Stomach (tissue), 9 donors: ENCODE measurements around the gene GRIN2C. TPM values are rescaled to one million over a fixed set of nuclear protein-coding genes. Genes with fewer than 3 reads are reported as not detected.

Experiments used
- DNase-seq, 2 donors: peaks; one replicate each; pipeline versions ENCODE4 v3.0.0 to v3.0.0-alpha.2; 2013 to 2019
- H3K27ac ChIP-seq, 5 donors: fragments of 200-600 bp in 4 of 5; sonication (generic) in 4 of 5; one replicate each; pipeline ENCODE4 v1.5.1; 2013 to 2019; ENCODE audit warnings: mild to moderate bottlenecking in 1 of 5, moderate library complexity in 1 of 5
- H3K27me3 ChIP-seq, 3 donors: fragments of 200-600 bp; sonication (generic); one replicate each; pipeline ENCODE4 v1.5.1; 2017 to 2019; ENCODE audit warnings: mixed run types in 1 of 3
- H3K36me3 ChIP-seq, 4 donors: fragments of 200-600 bp; sonication (generic); 1 replicate in 3 of 4; 2 replicates in 1 of 4; pipeline ENCODE4 v1.5.1; 2016 to 2019
- H3K4me1 ChIP-seq, 4 donors: fragments of 200-600 bp; sonication (generic); one replicate each; pipeline ENCODE4 v1.5.1; 2016 to 2019
- H3K4me3 ChIP-seq, 4 donors: fragments of 200-600 bp; sonication (generic) in 3 of 4; one replicate each; pipeline ENCODE4 v1.5.1; 2016 to 2019; ENCODE audit warnings: mild to moderate bottlenecking in 1 of 4
- H3K9me3 ChIP-seq, 4 donors: fragments of 200-600 bp; sonication (generic); one replicate each; pipeline ENCODE4 v1.5.1; 2016 to 2019
- CTCF ChIP-seq, 7 experiments: fragments of 450-650 bp in 4 of 7; fragments of 200-600 bp in 3 of 7; sonication (generic) in 3 of 7; IDR thresholded peaks; one replicate each; pipeline ENCODE4 v1.5.1; 2016 to 2019; ENCODE audit warnings: antibody characterized with exemption in 7 of 7, control low read depth in 2 of 7, mild to moderate bottlenecking in 1 of 7
- EP300 ChIP-seq: sonication (generic); formaldehyde crosslinking; IDR thresholded peaks from one replicate; pipeline ENCODE4 v1.6.1; 2017; ENCODE audit warnings: antibody characterized with exemption
- POLR2A ChIP-seq, 4 donors: fragments of 450-650 bp; IDR thresholded peaks; one replicate each; pipeline ENCODE4 v1.6.1; 2016; ENCODE audit warnings: antibody characterized with exemption in 4 of 4, control low read depth in 2 of 4, mild to moderate bottlenecking in 1 of 4, moderate library complexity in 1 of 4
- POLR2AphosphoS5 ChIP-seq, 3 donors: sonication (generic); formaldehyde crosslinking; IDR thresholded peaks; one replicate each; pipeline ENCODE4 v1.6.1; 2016; ENCODE audit warnings: antibody characterized with exemption in 3 of 3
- whole genome bisulfite sequencing, 5 donors: extraction: QIAGEN DNeasy Blood & Tissue Kit in 3 of 5; methylation state at CpG; one replicate each; pipeline versions ENCODE4 v1.1.5 to v1.1.7; 2013 to 2018; 5-methylcytosine and 5-hydroxymethylcytosine counted together
- intact Hi-C: fragments of 100-400 bp; cut with DNase I; formaldehyde crosslinking; loops from one replicate; pipeline ENCODE4 v1.15.1; 2023; ENCODE audit warnings: low total_unique reads
- polyA plus RNA-seq, 3 donors: library from polyadenylated mRNA; stranded (reverse); fragments of 200-250 nt; gene quantifications; one replicate each; pipeline ENCODE4 v1.2.3, GENCODE V29; 2013
- total RNA-seq, 5 donors: library from RNA; depleted of rRNA; stranded (reverse); fragments of >200 nt; gene quantifications; one replicate each; pipeline versions ENCODE4 v1.1.0 to v1.2.3, GENCODE V29; 2014 to 2016
- donor health status: healthy with polysubstance abuse.
- donor health status: Bipolar disorder and iron deficiency.
- donor health status: healthy.

The GRIN2C gene
- total and polyA plus RNA-seq, 8 donors: 0.33 to 0.55 TPM; not detected in 6

GRCh38 chr17:74816905-74817620 lies 42.6 kb downstream of the GRIN2C start:
- TF ChIP-seq POLR2AphosphoS5 (IDR thresholded peaks at IDR 0.05) (no peak), POLR2A (IDR thresholded peaks at IDR 0.05) (no peak), CTCF (IDR thresholded peaks at IDR 0.05) (no peak), EP300 (no peak)
- no peak overlapping the region for H3K27ac ChIP-seq
- intact Hi-C loops: no loop called here
- no peaks in the 10 kb centered on the region for H3K9me3 ChIP-seq
- no peaks in the 10 kb centered on the region for H3K27me3 ChIP-seq
- DNase-seq: no peak
- no peak overlapping the region for H3K4me3 ChIP-seq
- H3K36me3 ChIP-seq: peaks cover 0 to 53% (median 50%) of the 10 kb centered on the region in 4 donors
- peaks cover 0 to 13% (median 0%) of the 10 kb centered on the region in 4 donors for H3K4me1 ChIP-seq
- whole genome bisulfite sequencing, 5 donors: 87 to 98% (median 94%) methylated on average over 11 to 18 of the region's 18 CpGs

GRCh38 chr17:74815550-74816370 lies 43.9 kb downstream of the GRIN2C start:
- H3K4me3 ChIP-seq: no peak overlapping the region
- no peak for TF ChIP-seq POLR2A (IDR thresholded peaks at IDR 0.05)
- TF ChIP-seq EP300: no peak
- no peak for TF ChIP-seq POLR2AphosphoS5 (IDR thresholded peaks at IDR 0.05)
- TF ChIP-seq CTCF (IDR thresholded peaks at IDR 0.05): no peak
- DNase-seq: no peak
- WGBS, 5 donors: 80 to 84% (median 82%) methylated on average over 14 to 15 of the region's 15 CpGs
- peaks cover 0 to 10% (median 0%) of the 10 kb centered on the region in 4 donors for H3K4me1 ChIP-seq
- intact Hi-C loops: no loop called here
- H3K27ac ChIP-seq: no peak overlapping the region
- no peaks in the 10 kb centered on the region for H3K27me3 ChIP-seq
- H3K9me3 ChIP-seq: no peaks in the 10 kb centered on the region
- H3K36me3 ChIP-seq: peaks cover 0 to 46% (median 38%) of the 10 kb centered on the region in 4 donors

DNA sequence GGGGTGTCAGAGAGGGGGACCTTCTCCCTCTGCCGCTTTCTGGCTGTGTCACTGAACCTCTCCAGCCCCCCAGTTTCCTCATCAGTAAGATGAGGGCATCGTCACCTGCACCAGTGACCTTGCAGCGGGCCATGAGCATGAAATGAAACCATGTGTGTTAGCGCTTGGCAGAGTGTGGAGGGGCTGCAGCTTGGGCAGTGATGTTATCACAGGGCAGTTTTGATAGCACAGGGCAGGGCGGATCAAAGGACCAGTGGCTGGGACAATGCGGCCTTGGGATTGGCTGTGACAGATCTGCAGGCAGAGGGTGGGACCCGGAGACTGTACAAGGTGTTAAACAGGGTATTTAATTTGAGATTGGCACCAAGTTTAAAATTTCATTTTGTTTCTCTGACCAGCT lies 44.6 kb downstream of the GRIN2C start:
- 82 to 98% (median 86%) methylated on average over 7 of the region's 7 CpGs for WGBS, 5 donors
- TF ChIP-seq POLR2AphosphoS5 (IDR thresholded peaks at IDR 0.05) (no peak), EP300 (no peak), POLR2A (IDR thresholded peaks at IDR 0.05) (no peak), CTCF (IDR thresholded peaks at IDR 0.05) (no peak)
- peaks cover 0 to 44% (median 35%) of the 10 kb centered on the region in 4 donors for H3K36me3 ChIP-seq
- H3K27me3 ChIP-seq: no peaks in the 10 kb centered on the region
- no peak overlapping the region for H3K27ac ChIP-seq
- intact Hi-C loops: no loop called here
- no peak for DNase-seq
- H3K4me1 ChIP-seq: peaks cover 0 to 10% (median 0%) of the 10 kb centered on the region in 4 donors
- H3K9me3 ChIP-seq: no peaks in the 10 kb centered on the region
- H3K4me3 ChIP-seq: no peak overlapping the region

DNA sequence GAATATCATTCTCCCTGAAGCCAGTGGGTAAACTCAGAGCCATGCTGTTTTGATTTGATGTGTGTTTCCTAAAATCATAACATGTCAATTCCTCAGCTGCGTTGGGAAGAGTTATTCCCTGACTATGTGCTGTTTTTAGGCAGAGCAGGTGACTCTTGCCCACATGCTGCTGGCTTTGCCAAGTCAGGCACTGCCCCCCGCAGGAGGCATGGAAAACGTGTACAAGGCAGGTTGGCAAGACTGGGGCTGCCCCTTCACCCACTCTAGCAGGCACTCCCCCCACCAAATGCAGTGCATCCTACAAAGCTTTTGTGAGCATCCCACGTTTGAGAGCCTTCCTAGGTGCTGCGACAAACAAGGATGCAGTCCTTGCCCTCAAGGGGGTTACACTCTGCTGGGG lies 45.2 kb downstream of the GRIN2C start:
- H3K4me1 ChIP-seq: peaks cover 0 to 10% (median 0%) of the 10 kb centered on the region in 4 donors
- H3K36me3 ChIP-seq: peaks cover 0 to 44% (median 34%) of the 10 kb centered on the region in 4 donors
- intact Hi-C loops: no loop called here
- TF ChIP-seq CTCF (IDR thresholded peaks at IDR 0.05) (no peak), POLR2A (IDR thresholded peaks at IDR 0.05) (no peak), POLR2AphosphoS5 (IDR thresholded peaks at IDR 0.05) (no peak), EP300 (no peak)
- H3K9me3 ChIP-seq: no peaks in the 10 kb centered on the region
- DNase-seq: no peak
- 80 to 93% (median 81%) methylated on average over 4 to 5 of the region's 5 CpGs for WGBS, 5 donors
- no peaks in the 10 kb centered on the region for H3K27me3 ChIP-seq
- H3K27ac ChIP-seq: no peak overlapping the region
- no peak overlapping the region for H3K4me3 ChIP-seq
